HG03280 (cell line): ENCODE results near the gene TIMM10B.

Source experiments
- ATAC-seq: cut with Tn5 transposase; IDR thresholded peaks from one replicate; pipeline ENCODE4 v1.9.1; 2021; ENCODE audit warnings: mild to moderate bottlenecking, moderate library complexity; ENCODE audit not compliant: unreplicated experiment

Gene TIMM10B

GRCh38 chr11:6481012-6481923, at the start of gene TIMM10B, which contains the start of gene ARFIP2:
TSS of gene TIMM10B (plus strand) at chr11:6481501. CDS start at chr11:6481517, 16 bp downstream.
TSS of gene ARFIP2 (minus strand) at chr11:6481331. CDS start at chr11:6480421, 910 bp downstream.
- ATAC-seq: peak; percentile 99

- no peak for ATAC-seq
These were observed 49.4 kb upstream of the TIMM10B start for GRCh38 chr11:6431861-6432260.

GRCh38 chr11:6433998-6434660, 47.2 kb upstream of the TIMM10B start:
- no peak for ATAC-seq

- no peak for ATAC-seq
These were observed 43.9 kb upstream of the TIMM10B start for GRCh38 chr11:6437423-6437822.

- no peak for ATAC-seq
These were observed 43.3 kb upstream of the TIMM10B start for GRCh38 chr11:6437993-6438392.

GRCh38 chr11:6438979-6439571, 42.2 kb upstream of the TIMM10B start:
- ATAC-seq: no peak

GRCh38 chr11:6440906-6441358, 40.4 kb upstream of the TIMM10B start, which contains the start of gene HPX:
TSS of gene HPX (minus strand) at chr11:6440987. CDS start at chr11:6440963, 24 bp downstream.
- ATAC-seq: no peak

- no peak for ATAC-seq
These were observed 38.9 kb upstream of the TIMM10B start for GRCh38 chr11:6442441-6442840.

- ATAC-seq: peak; percentile 81
These were observed 37.9 kb upstream of the TIMM10B start for GRCh38 chr11:6443269-6444003.

GRCh38 chr11:6448574-6448973, 32.7 kb upstream of the TIMM10B start:
- no peak for ATAC-seq

- ATAC-seq: no peak
These were observed 29.1 kb upstream of the TIMM10B start for GRCh38 chr11:6452219-6452618.

- no peak for ATAC-seq
These were observed 28.1 kb upstream of the TIMM10B start for GRCh38 chr11:6453152-6453551.

- no peak for ATAC-seq
These were observed 26.2 kb upstream of the TIMM10B start for GRCh38 chr11:6455070-6455469.

GRCh38 chr11:6456361-6457073, 24.8 kb upstream of the TIMM10B start:
- ATAC-seq: no peak

- no peak for ATAC-seq
These were observed 23.6 kb upstream of the TIMM10B start for GRCh38 chr11:6457581-6458320.

GRCh38 chr11:6458352-6459098, 22.8 kb upstream of the TIMM10B start:
- ATAC-seq: no peak

- ATAC-seq: no peak
These were observed 22.2 kb upstream of the TIMM10B start for GRCh38 chr11:6459099-6459450.

GRCh38 chr11:6468712-6469495, 12.4 kb upstream of the TIMM10B start:
- ATAC-seq: peak; percentile 45
